Renal cortex interstitium (tissue), 11 donors: ENCODE results near the gene KDM2B. TPM values are rescaled to one million over a fixed set of nuclear protein-coding genes. Genes with fewer than 3 reads are reported as not detected.
"Not testable (repeated sequence)": the region's sequence is repeated elsewhere in the genome, so short reads cannot be mapped to it uniquely, and the experiment has no call there.

ENCODE experiments used
- DNase-seq, 11 donors: peaks; one replicate each; pipeline ENCODE4 v3.0.0-alpha.2; 2013; ENCODE audit warnings: low read depth in 9 of 11, low spot score in 4 of 11; ENCODE audit errors: extremely low read depth in 1 of 11
- polyA plus RNA-seq, 3 donors: library from polyadenylated mRNA; unstranded; fragments of 120-200 nt; gene quantifications; one replicate each; pipeline ENCODE4 v1.2.1, GENCODE V29; 2013; ENCODE audit not compliant: insufficient read length in 3 of 3

Gene KDM2B
- polyA plus RNA-seq, 3 donors: 71.6 to 80.4 (median 80.0) TPM

- DNase-seq: no peak
Measured at GRCh38 chr12:121489874-121490273, 90.9 kb downstream of the KDM2B start.

GRCh38 chr12:121484967-121485366, 95.9 kb downstream of the KDM2B start:
- no peak for DNase-seq

- not testable (repeated sequence) for DNase-seq
Measured at GRCh38 chr12:121484564-121484963, 96.3 kb downstream of the KDM2B start.

GRCh38 chr12:121483949-121484348, 96.9 kb downstream of the KDM2B start:
- DNase-seq: no peak

- no peak for DNase-seq
Measured at GRCh38 chr12:121476477-121476876, 104.3 kb downstream of the KDM2B start.

- DNase-seq: no peak
Measured at GRCh38 chr12:121475279-121475678, 105.5 kb downstream of the KDM2B start.

GRCh38 chr12:121472150-121472905, 108.5 kb downstream of the KDM2B start:
- DNase-seq: no peak

GRCh38 chr12:121470751-121471150, 110.1 kb downstream of the KDM2B start:
- no peak for DNase-seq

GRCh38 chr12:121468499-121468801, 112.4 kb downstream of the KDM2B start:
- no peak for DNase-seq

GRCh38 chr12:121467638-121468498, 113.0 kb downstream of the KDM2B start:
- no peak for DNase-seq

GRCh38 chr12:121466794-121467637, 113.8 kb downstream of the KDM2B start:
- DNase-seq: peak in 9 of 11 donors; percentile 79 to 91 (median 87)

GRCh38 chr12:121465921-121466793, 114.7 kb downstream of the KDM2B start:
- no peak for DNase-seq

GRCh38 chr12:121464331-121464730, 116.5 kb downstream of the KDM2B start:
- no peak for DNase-seq

- no peak for DNase-seq
Measured at GRCh38 chr12:121461048-121461447, 119.8 kb downstream of the KDM2B start.

GRCh38 chr12:121456551-121456950, 124.3 kb downstream of the KDM2B start:
- no peak for DNase-seq

GRCh38 chr12:121455766-121456420, 124.9 kb downstream of the KDM2B start:
- no peak for DNase-seq

GRCh38 chr12:121454921-121455320, 125.9 kb downstream of the KDM2B start:
- DNase-seq: no peak

GRCh38 chr12:121453629-121454028, 127.2 kb downstream of the KDM2B start:
- DNase-seq: no peak
